Neural crest cell (in vitro differentiated cells): ENCODE measurements around the gene CDKAL1. TPM values are rescaled to one million over a fixed set of nuclear protein-coding genes. Genes with fewer than 3 reads are reported as not detected.

ENCODE experiments used
- DNase-seq: peaks from one replicate; pipeline ENCODE4 v3.0.0; 2021; ENCODE audit warnings: low read depth, mixed read lengths, low spot score
- H3K27ac Mint-ChIP-seq: one replicate; pipeline ENCODE4 v1.8.0; 2021; ENCODE audit warnings: mild to moderate bottlenecking, mixed read lengths; ENCODE audit not compliant: unreplicated experiment
- H3K27me3 Mint-ChIP-seq: 2 replicates; pipeline ENCODE4 v1.8.0; 2021; ENCODE audit warnings: low read depth, mild to moderate bottlenecking, mixed read lengths
- H3K36me3 Mint-ChIP-seq: 2 replicates; pipeline ENCODE4 v1.8.0; 2021; ENCODE audit warnings: low read depth, mild to moderate bottlenecking, mixed read lengths
- H3K4me1 Mint-ChIP-seq: 2 replicates; pipeline ENCODE4 v1.8.0; 2021; ENCODE audit warnings: mixed read lengths
- H3K4me3 Mint-ChIP-seq: one replicate; pipeline ENCODE4 v1.8.0; 2021; ENCODE audit warnings: mild to moderate bottlenecking, mixed read lengths
- H3K9me3 Mint-ChIP-seq: 2 replicates; pipeline ENCODE4 v1.8.0; 2021; ENCODE audit warnings: mixed read lengths
- CTCF ChIP-seq: fragments of 200-600 bp; sonication (generic); conservative IDR thresholded peaks from 2 replicates; pipeline ENCODE4 v1.5.0; 2021; ENCODE audit warnings: antibody characterized with exemption, mild to moderate bottlenecking
- total RNA-seq: library from RNA; stranded (reverse); gene quantifications from 2 replicates; pipeline ENCODE4 v1.2.1, GENCODE V29; 2021

The CDKAL1 gene
- total RNA-seq, 1 donor from 2014 or later = 25.4 TPM

- DNase-seq = no peak
- Mint-ChIP-seq H3K27me3 (no peaks in the 10 kb centered on the region), H3K4me1 (no peaks in the 10 kb centered on the region), H3K4me3 (no peak overlapping the region), H3K36me3 (peaks cover 14% of the 10 kb centered on the region), H3K9me3 (peaks cover 2% of the 10 kb centered on the region), H3K27ac (no peak overlapping the region)
- no peak for TF ChIP-seq CTCF
Measured at GRCh38 chr6:21079468-21080048, 545.3 kb downstream of the CDKAL1 start.

- no peaks in the 10 kb centered on the region for H3K4me1 Mint-ChIP-seq
- no peak for TF ChIP-seq CTCF
- H3K4me3 Mint-ChIP-seq = no peak overlapping the region
- peaks cover 14% of the 10 kb centered on the region for H3K36me3 Mint-ChIP-seq
- peaks cover 2% of the 10 kb centered on the region for H3K9me3 Mint-ChIP-seq
- DNase-seq = no peak
- H3K27me3 Mint-ChIP-seq = no peaks in the 10 kb centered on the region
- no peak overlapping the region for H3K27ac Mint-ChIP-seq
Measured at GRCh38 chr6:21080221-21080620, 546.0 kb downstream of the CDKAL1 start.

DNA sequence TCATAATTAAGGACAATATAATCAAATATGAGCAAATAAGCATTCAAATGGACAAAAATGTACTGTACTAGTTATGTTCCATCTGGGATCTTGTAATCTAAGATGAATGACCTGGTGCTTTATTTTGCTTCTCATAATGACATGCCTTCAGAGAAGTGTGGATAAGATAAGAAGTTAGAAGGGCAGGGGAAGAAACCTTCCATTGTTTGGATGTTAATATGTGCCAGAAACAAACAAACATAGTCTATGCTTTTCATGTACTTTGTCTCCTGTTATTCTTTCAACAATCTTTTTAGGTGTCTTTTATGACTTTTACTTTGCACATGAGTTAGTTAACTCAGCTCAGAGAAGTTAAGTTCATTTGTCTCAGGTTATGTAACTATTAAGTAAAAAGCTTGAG, 547.8 kb downstream of the CDKAL1 start:
- Mint-ChIP-seq H3K9me3 (no peaks in the 10 kb centered on the region), H3K27me3 (no peaks in the 10 kb centered on the region), H3K4me3 (no peak overlapping the region), H3K36me3 (peaks cover 14% of the 10 kb centered on the region), H3K27ac (no peak overlapping the region), H3K4me1 (no peaks in the 10 kb centered on the region)
- no peak for DNase-seq
- TF ChIP-seq CTCF = no peak

DNA sequence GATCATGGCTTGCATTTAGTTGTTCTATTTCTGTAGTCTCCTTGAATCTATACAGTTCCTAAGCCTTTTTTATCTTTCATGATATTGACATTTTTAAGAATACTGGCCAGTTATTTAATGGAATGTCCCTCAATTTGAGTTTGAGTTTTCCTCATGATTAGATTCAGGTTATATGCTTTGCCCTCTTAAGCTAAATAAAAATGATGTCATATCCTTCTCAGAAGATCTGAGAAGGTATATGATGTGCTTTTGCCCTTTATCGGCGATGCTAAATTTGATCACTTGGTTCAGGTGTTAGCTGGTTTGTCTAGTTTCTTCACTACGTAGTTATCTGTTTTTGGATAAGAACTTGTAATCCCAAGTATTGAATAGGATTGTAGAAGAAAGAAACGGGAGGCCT, 549.5 kb downstream of the CDKAL1 start:
- no peaks in the 10 kb centered on the region for H3K27me3 Mint-ChIP-seq
- no peak overlapping the region for H3K4me3 Mint-ChIP-seq
- no peak for TF ChIP-seq CTCF
- no peak for DNase-seq
- peaks cover 3% of the 10 kb centered on the region for H3K36me3 Mint-ChIP-seq
- no peaks in the 10 kb centered on the region for H3K4me1 Mint-ChIP-seq
- no peak overlapping the region for H3K27ac Mint-ChIP-seq
- H3K9me3 Mint-ChIP-seq = no peaks in the 10 kb centered on the region

DNA sequence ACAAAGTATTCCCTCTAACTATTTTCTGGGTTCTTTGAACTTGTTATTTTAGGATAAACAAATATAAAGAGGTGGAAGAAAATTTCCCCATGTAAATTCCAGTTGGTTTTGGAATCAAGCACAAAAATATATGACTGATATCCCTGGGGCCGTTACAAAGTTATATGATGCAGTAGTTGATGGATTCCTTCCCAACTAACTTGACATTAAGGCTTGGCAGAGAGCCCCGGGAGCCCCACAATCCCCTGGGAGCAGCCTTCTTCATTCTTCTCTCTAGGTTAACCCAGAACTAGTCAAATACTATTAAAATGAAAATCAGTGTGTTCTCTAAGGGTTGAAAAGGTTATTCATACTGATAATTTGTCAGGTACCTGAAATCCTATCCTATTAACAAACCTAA, 550.4 kb downstream of the CDKAL1 start:
- Mint-ChIP-seq H3K4me3 (no peak overlapping the region), H3K36me3 (peaks cover 2% of the 10 kb centered on the region), H3K9me3 (no peaks in the 10 kb centered on the region), H3K27me3 (no peaks in the 10 kb centered on the region), H3K4me1 (no peaks in the 10 kb centered on the region), H3K27ac (no peak overlapping the region)
- TF ChIP-seq CTCF = no peak
- DNase-seq = no peak

- no peaks in the 10 kb centered on the region for H3K27me3 Mint-ChIP-seq
- no peak for DNase-seq
- H3K36me3 Mint-ChIP-seq = no peaks in the 10 kb centered on the region
- no peak overlapping the region for H3K27ac Mint-ChIP-seq
- no peak for TF ChIP-seq CTCF
- no peaks in the 10 kb centered on the region for H3K4me1 Mint-ChIP-seq
- H3K9me3 Mint-ChIP-seq = no peaks in the 10 kb centered on the region
- no peak overlapping the region for H3K4me3 Mint-ChIP-seq
Measured at GRCh38 chr6:21085211-21085610, 551.0 kb downstream of the CDKAL1 start.
